HEK293 (cell line): ENCODE measurements around the gene RAC2.
A peak's percentile ranks its signal among the peaks of the same experiment; 100 is the strongest.

Experiments
- CTCF ChIA-PET: fragments of 350-600 bp; formaldehyde crosslinking; extraction: SDS; loops from one replicate; lab custom pipeline; 2021; ENCODE audit warnings: antibody characterized with exemption; lab: Yijun Ruan, JAX
- POLR2A ChIA-PET: fragments of 300-600 bp; formaldehyde crosslinking; extraction: SDS; loops from one replicate; lab custom pipeline; 2020; ENCODE audit warnings: antibody characterized with exemption, inconsistent platforms; lab: Yijun Ruan, JAX
- H3K27ac ChIP-seq: fragments of 200-500 bp; sonication (Bioruptor generic); 2 replicates; pipeline ENCODE4 v1.5.1; 2014; ENCODE audit warnings: low read depth, low read length, control low read depth, inconsistent platforms; ENCODE audit errors: extremely low read depth
- H3K36me3 ChIP-seq, 2 experiments: fragments of 200-500 bp in 1 of 2; sonication (Bioruptor generic) in 1 of 2; 1 replicate in 1 of 2; 2 replicates in 1 of 2; pipeline ENCODE4 v1.5.1; 2014 to 2017; ENCODE audit warnings: inconsistent platforms in 2 of 2, low read length in 2 of 2; ENCODE audit not compliant: control insufficient read depth in 2 of 2, insufficient read depth in 1 of 2
- H3K4me1 ChIP-seq: fragments of 200-500 bp; sonication (Bioruptor generic); 2 replicates; pipeline ENCODE4 v1.5.1; 2014; ENCODE audit warnings: mild to moderate bottlenecking, low read length, inconsistent platforms; ENCODE audit not compliant: control insufficient read depth, insufficient read depth
- H3K4me3 ChIP-seq: 2 replicates; pipeline ENCODE4 v1.5.1; 2011; ENCODE audit warnings: low read depth, mild to moderate bottlenecking, control low read depth, low read length, moderate library complexity
- H3K9me3 ChIP-seq: fragments of 200-500 bp; sonication (Bioruptor generic); 2 replicates; pipeline ENCODE4 v1.5.1; 2014; ENCODE audit warnings: low read depth, low read length, inconsistent platforms; ENCODE audit not compliant: control insufficient read depth, insufficient read depth
- BCL11A ChIP-seq: fragments of 450-650 bp; formaldehyde crosslinking; IDR thresholded peaks from 2 replicates; pipeline ENCODE4 v1.5.1; 2016; ENCODE audit warnings: low read depth, missing biosample characterization, missing genetic modification characterization
- EGR2 ChIP-seq: fragments of 450-650 bp; formaldehyde crosslinking; IDR thresholded peaks from 2 replicates; pipeline ENCODE4 v1.5.1; 2016; ENCODE audit warnings: low read depth, missing biosample characterization, missing genetic modification characterization
- GLIS2 ChIP-seq: fragments of 450-650 bp; formaldehyde crosslinking; IDR thresholded peaks from 2 replicates; pipeline ENCODE4 v1.5.1; 2016; ENCODE audit warnings: missing biosample characterization, missing genetic modification characterization
- HIC1 ChIP-seq: fragments of 450-650 bp; formaldehyde crosslinking; IDR thresholded peaks from 2 replicates; pipeline ENCODE4 v1.5.1; 2016; ENCODE audit warnings: missing biosample characterization, missing genetic modification characterization
- IKZF3 ChIP-seq: fragments of 450-650 bp; IDR thresholded peaks from 2 replicates; pipeline ENCODE4 v1.5.0; 2018; ENCODE audit warnings: missing biosample characterization, mild to moderate bottlenecking, missing genetic modification characterization, moderate library complexity
- KLF8 ChIP-seq: fragments of 450-650 bp; formaldehyde crosslinking; IDR thresholded peaks from 2 replicates; pipeline ENCODE4 v1.5.1; 2016; ENCODE audit warnings: missing biosample characterization, missing genetic modification characterization
- PATZ1 ChIP-seq: fragments of 450-650 bp; formaldehyde crosslinking; IDR thresholded peaks from 2 replicates; pipeline ENCODE4 v1.5.1; 2016; ENCODE audit warnings: missing biosample characterization, missing genetic modification characterization
- WT1 ChIP-seq: fragments of 450-650 bp; formaldehyde crosslinking; IDR thresholded peaks from 2 replicates; pipeline ENCODE4 v1.5.1; 2016; ENCODE audit warnings: missing biosample characterization, missing genetic modification characterization
- ZBTB17 ChIP-seq: fragments of 450-650 bp; formaldehyde crosslinking; IDR thresholded peaks from 2 replicates; pipeline ENCODE4 v1.5.1; 2016; ENCODE audit warnings: missing biosample characterization, missing genetic modification characterization
- ZBTB8A ChIP-seq: fragments of 450-650 bp; formaldehyde crosslinking; IDR thresholded peaks from 2 replicates; pipeline ENCODE4 v1.5.1; 2016; ENCODE audit warnings: missing biosample characterization, missing genetic modification characterization
- ZNF155 ChIP-seq: fragments of 450-650 bp; formaldehyde crosslinking; IDR thresholded peaks from 2 replicates; pipeline ENCODE4 v1.5.1; 2016; ENCODE audit warnings: missing biosample characterization, missing genetic modification characterization
- ZNF223 ChIP-seq: fragments of 450-650 bp; formaldehyde crosslinking; IDR thresholded peaks from 2 replicates; pipeline ENCODE4 v1.5.1; 2016; ENCODE audit warnings: missing biosample characterization, missing genetic modification characterization
- ZNF37A ChIP-seq: fragments of 450-650 bp; IDR thresholded peaks from 2 replicates; pipeline ENCODE4 v1.5.1; 2018; ENCODE audit warnings: missing biosample characterization, missing genetic modification characterization
- ZNF600 ChIP-seq: fragments of 450-650 bp; formaldehyde crosslinking; IDR thresholded peaks from 2 replicates; pipeline ENCODE4 v1.5.1; 2016; ENCODE audit warnings: missing biosample characterization, missing genetic modification characterization
- ZNF621 ChIP-seq: fragments of 450-650 bp; formaldehyde crosslinking; IDR thresholded peaks from 2 replicates; pipeline ENCODE4 v1.5.1; 2017; ENCODE audit warnings: missing biosample characterization, missing genetic modification characterization
- ZNF654 ChIP-seq: fragments of 450-650 bp; formaldehyde crosslinking; IDR thresholded peaks from 2 replicates; pipeline ENCODE4 v1.5.1; 2016; ENCODE audit warnings: low read depth, missing biosample characterization, missing genetic modification characterization
- ZNF777 ChIP-seq: fragments of 450-650 bp; formaldehyde crosslinking; IDR thresholded peaks from 2 replicates; pipeline ENCODE4 v1.5.1; 2017; ENCODE audit warnings: missing biosample characterization, missing genetic modification characterization, borderline replicate concordance
- TF ChIP-seq, protein P1 (sequence below): fragments of 450-650 bp; formaldehyde crosslinking; IDR thresholded peaks from 2 replicates; pipeline ENCODE4 v1.5.1; 2016; ENCODE audit warnings: missing biosample characterization, missing genetic modification characterization

Gene RAC2

DNA sequence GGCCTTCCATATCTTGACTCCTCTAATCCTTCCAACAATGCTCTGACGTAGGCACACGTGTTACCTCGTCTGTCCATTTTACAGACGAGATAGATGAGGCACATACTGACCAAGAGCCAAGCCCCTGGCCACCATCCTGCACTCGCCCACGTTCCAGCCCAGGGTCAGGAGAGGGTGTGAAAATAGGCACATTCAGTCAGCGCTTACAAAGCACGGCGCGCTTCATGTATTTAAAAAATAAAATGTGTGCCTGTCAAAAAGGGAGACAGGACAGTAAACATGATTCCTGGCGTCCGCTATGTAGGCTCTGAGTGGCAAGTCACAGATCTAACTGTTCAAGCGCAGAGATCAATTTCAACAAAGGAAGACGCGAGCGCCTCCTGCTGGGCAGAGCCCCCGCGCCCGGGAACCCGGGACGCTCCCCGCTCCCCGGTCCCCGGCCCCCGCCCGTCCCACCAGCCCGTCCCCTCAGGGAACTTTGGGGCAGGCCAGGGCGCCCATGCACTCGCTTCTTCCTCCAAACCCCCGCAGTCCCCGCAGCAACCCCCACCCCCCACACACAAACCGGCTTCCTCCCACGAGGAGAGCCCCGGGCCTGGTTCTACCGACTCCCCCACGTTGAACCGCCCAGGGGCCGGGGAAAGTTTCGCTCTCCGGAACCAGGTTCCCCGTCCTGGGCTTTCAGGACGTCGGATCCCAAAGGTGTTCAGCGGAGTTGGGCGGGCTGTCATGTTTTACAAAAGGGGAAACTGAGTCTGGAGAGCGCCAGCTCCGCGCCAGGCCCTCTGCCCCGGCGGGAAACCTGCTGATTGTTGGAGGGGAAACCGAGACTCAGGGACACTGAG lies 45.6 kb downstream of the RAC2 start (continued):
- TF ChIP-seq IKZF3 (tag by site-specific recombination) (0 out of 2 replicates have a peak, but pooled peaks have one; percentile 17), PATZ1 (tag by site-specific recombination) (peak; percentile 67), ZNF223 (tag by site-specific recombination) (no peak), ZBTB8A (tag by site-specific recombination) (no peak), ZBTB17 (tag by site-specific recombination) (no peak), ZNF155 (tag by site-specific recombination) (no peak), ZNF600 (tag by site-specific recombination) (no peak), KLF8 (no peak), EGR2 (peak; percentile 67), BCL11A (tag by site-specific recombination) (no peak), ZNF37A (tag by site-specific recombination) (no peak), ZNF654 (tag by site-specific recombination) (peak; percentile 54)
- TF ChIP-seq, protein P1, sequence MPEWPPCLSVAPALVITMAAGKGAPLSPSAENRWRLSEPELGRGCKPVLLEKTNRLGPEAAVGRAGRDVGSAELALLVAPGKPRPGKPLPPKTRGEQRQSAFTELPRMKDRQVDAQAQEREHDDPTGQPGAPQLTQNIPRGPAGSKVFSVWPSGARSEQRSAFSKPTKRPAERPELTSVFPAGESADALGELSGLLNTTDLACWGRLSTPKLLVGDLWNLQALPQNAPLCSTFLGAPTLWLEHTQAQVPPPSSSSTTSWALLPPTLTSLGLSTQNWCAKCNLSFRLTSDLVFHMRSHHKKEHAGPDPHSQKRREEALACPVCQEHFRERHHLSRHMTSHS (tag by site-specific recombination), result no peak

DNA sequence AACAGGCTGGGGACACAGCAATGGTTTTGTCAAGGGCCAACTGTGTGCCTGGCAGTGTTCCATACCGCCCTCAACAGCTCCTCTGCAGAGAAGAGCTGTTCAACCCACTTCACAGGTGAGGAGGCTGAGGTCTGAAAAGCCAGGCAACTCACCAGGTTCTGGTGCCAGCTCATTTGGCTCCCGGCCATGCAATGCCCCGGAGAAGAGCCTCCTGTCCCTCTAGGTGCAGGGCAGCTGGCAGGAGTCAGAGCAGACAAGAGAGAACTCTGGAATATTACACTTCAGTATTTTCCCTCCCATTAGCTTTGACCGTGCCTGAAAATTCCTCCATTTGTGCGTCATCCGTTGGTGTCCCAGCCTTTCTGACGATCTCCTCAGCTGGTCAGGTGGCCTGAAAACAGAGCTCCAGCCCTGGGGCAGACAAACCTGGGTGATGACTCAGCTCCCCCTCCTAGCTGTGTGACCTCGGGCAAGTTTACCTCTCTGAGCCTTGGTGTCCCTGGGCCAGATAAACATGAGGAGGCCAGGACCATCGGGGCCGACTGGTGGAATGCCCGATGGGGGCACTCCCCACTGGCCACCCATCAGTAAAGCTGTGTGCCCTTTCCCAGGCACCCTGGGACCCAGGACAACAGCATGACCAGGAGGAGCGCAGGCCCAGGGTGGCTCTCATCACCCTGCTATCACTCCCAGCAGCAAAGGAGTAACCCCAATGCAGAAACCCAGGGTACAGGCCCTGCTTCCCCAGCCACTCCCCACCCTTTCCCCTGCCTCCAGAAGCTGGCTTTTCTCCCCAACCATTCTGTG lies 46.4 kb downstream of the RAC2 start:
- TF ChIP-seq HIC1 (tag by site-specific recombination) (peak; percentile 39), ZBTB8A (tag by site-specific recombination) (no peak), GLIS2 (0 out of 2 replicates have a peak, but pooled peaks have one; percentile 25), ZNF777 (tag by site-specific recombination) (no peak), WT1 (no peak), ZNF621 (tag by site-specific recombination) (no peak)
- Histone ChIP-seq H3K4me1 (0 out of 2 replicates have a peak, but pooled peaks cover 6% of the 10 kb centered on the region), H3K27ac (no peak overlapping the region), H3K36me3 (no peaks in the 10 kb centered on the region), H3K9me3 (no peaks in the 10 kb centered on the region), H3K4me3 (no peak overlapping the region)
- ChIA-PET CTCF (interaction anchor here (0.6 to 2.7 kb wide), 25 partner anchors 8 to 1184 kb away, joined by 3 to 38 read pairs (median 3); no protein-coding TSS in a partner anchor), POLR2A (interaction anchor here (0.8 to 2.5 kb wide), 3 partner anchors 10 to 669 kb away, joined by 3 to 10 read pairs (median 3); partner anchors contain the start of genes C1QTNF6, EIF3D, MPST and TST)
